DND-41 (cell line): ENCODE results near the gene LCE2B.
"Not testable (repeated sequence)": the region's sequence is repeated elsewhere in the genome, so short reads cannot be mapped to it uniquely, and the experiment has no call there.

Experiments
- ATAC-seq: fragments of 200-7000 bp; cut with Tn5 transposase; 3 replicates; pipeline ENCODE4 v1.9.1; 2021; ENCODE audit warnings: low read depth; ENCODE audit not compliant: insufficient read depth
- DNase-seq: peaks from one replicate; pipeline ENCODE4 v3.0.0-alpha.2; 2020
- H2AFZ ChIP-seq: 2 replicates; pipeline ENCODE4 v1.6.0; 2012; ENCODE audit warnings: low read depth, low read length
- H3K27ac ChIP-seq: 2 replicates; pipeline ENCODE4 v1.5.1; 2012; ENCODE audit warnings: low read length, inconsistent platforms
- H3K27me3 ChIP-seq: fragments of 200-600 bp; sonication (generic); 2 replicates; pipeline ENCODE4 v1.6.0; 2012; ENCODE audit warnings: low read length, mild to moderate bottlenecking, inconsistent platforms; ENCODE audit not compliant: insufficient read depth, poor library complexity
- H3K36me3 ChIP-seq: 2 replicates; pipeline ENCODE4 v1.5.1; 2012; ENCODE audit warnings: low read length, inconsistent platforms; ENCODE audit not compliant: insufficient read depth
- H3K4me1 ChIP-seq: 2 replicates; pipeline ENCODE4 v1.5.1; 2012; ENCODE audit warnings: mild to moderate bottlenecking, low read length; ENCODE audit not compliant: insufficient read depth
- H3K4me2 ChIP-seq: 2 replicates; pipeline ENCODE4 v1.6.0; 2012; ENCODE audit warnings: mild to moderate bottlenecking, moderate library complexity, low read length, inconsistent platforms; ENCODE audit not compliant: insufficient read depth
- H3K4me3 ChIP-seq, 2 experiments: fragments of 200-600 bp in 1 of 2; shearing (Covaris generic) in 1 of 2; 2 replicates each; pipeline ENCODE4 v1.5.1; 2012 to 2016; ENCODE audit warnings: inconsistent platforms in 2 of 2, low read length in 2 of 2, mild to moderate bottlenecking in 2 of 2, low read depth in 1 of 2, moderate library complexity in 1 of 2
- H3K79me2 ChIP-seq: 2 replicates; pipeline ENCODE4 v1.6.0; 2012; ENCODE audit warnings: low read length, inconsistent platforms; ENCODE audit not compliant: insufficient read depth
- H3K9ac ChIP-seq: 2 replicates; pipeline ENCODE4 v1.6.0; 2012; ENCODE audit warnings: low read depth, mild to moderate bottlenecking, inconsistent platforms, low read length, moderate library complexity
- H3K9me3 ChIP-seq: 2 replicates; pipeline ENCODE4 v1.5.1; 2012; ENCODE audit warnings: low read length, moderate library complexity, mild to moderate bottlenecking, inconsistent platforms; ENCODE audit not compliant: insufficient read depth, severe bottlenecking
- H4K20me1 ChIP-seq: 2 replicates; pipeline ENCODE4 v1.6.0; 2012; ENCODE audit warnings: low read length; ENCODE audit not compliant: insufficient read depth
- CTCF ChIP-seq: IDR thresholded peaks from 2 replicates; pipeline ENCODE4 v1.5.1; 2012; ENCODE audit warnings: borderline replicate concordance, low read length, moderate library complexity, mild to moderate bottlenecking; ENCODE audit not compliant: poor library complexity, severe bottlenecking; ENCODE audit errors: extremely low read depth
- EZH2 ChIP-seq: IDR thresholded peaks from 3 replicates; pipeline ENCODE4 v1.6.1; 2012; ENCODE audit warnings: borderline replicate concordance, low read depth, mild to moderate bottlenecking, moderate library complexity, low read length, inconsistent platforms; ENCODE audit not compliant: severe bottlenecking

LCE2B gene

GRCh38 chr1:152685823-152686222 lies at the start of gene LCE2B:
LCE2B (plus strand) TSS chr1:152686123; CDS start chr1:152686844, 721 bp downstream.
- not testable (repeated sequence) for H3K27ac ChIP-seq, H3K4me3 ChIP-seq, H3K4me2 ChIP-seq, ATAC-seq, H3K4me1 ChIP-seq, H2AFZ ChIP-seq, H3K9ac ChIP-seq, H4K20me1 ChIP-seq, H3K36me3 ChIP-seq, H3K9me3 ChIP-seq, H3K27me3 ChIP-seq, DNase-seq, H3K79me2 ChIP-seq

GRCh38 chr1:152640351-152640750 lies 45.6 kb upstream of the LCE2B start:
- no peaks in the 10 kb centered on the region for H4K20me1 ChIP-seq
- H3K9me3 ChIP-seq: no peaks in the 10 kb centered on the region
- H3K79me2 ChIP-seq: no peaks in the 10 kb centered on the region
- H3K4me1 ChIP-seq: no peaks in the 10 kb centered on the region
- no peak overlapping the region for H3K9ac ChIP-seq
- no peak for DNase-seq
- H3K36me3 ChIP-seq: no peaks in the 10 kb centered on the region
- no peak overlapping the region for H3K4me3 ChIP-seq
- peaks cover 6% of the 10 kb centered on the region for H3K27me3 ChIP-seq
- TF ChIP-seq EZH2 (no peak), CTCF (no peak)
- no peak overlapping the region for H2AFZ ChIP-seq
- H3K27ac ChIP-seq: no peak overlapping the region
- no peak overlapping the region for H3K4me2 ChIP-seq
- ATAC-seq: no peak

- ATAC-seq (no peak), DNase-seq (no peak)
- no peak for TF ChIP-seq EZH2
- no peak for TF ChIP-seq CTCF
- Histone ChIP-seq H3K4me2 (no peak overlapping the region), H2AFZ (no peak overlapping the region), H3K27me3 (peaks cover 12% of the 10 kb centered on the region), H3K9me3 (no peaks in the 10 kb centered on the region), H3K79me2 (no peaks in the 10 kb centered on the region), H3K9ac (no peak overlapping the region), H3K36me3 (no peaks in the 10 kb centered on the region), H3K4me3 (no peak overlapping the region), H3K27ac (no peak overlapping the region), H3K4me1 (no peaks in the 10 kb centered on the region), H4K20me1 (no peaks in the 10 kb centered on the region)
These were observed 42.0 kb upstream of the LCE2B start for GRCh38 chr1:152643945-152644344.

- no peaks in the 10 kb centered on the region for H3K9me3 ChIP-seq
- H3K9ac ChIP-seq: no peak overlapping the region
- no peaks in the 10 kb centered on the region for H3K36me3 ChIP-seq
- DNase-seq (no peak), ATAC-seq (no peak)
- TF ChIP-seq CTCF: no peak
- TF ChIP-seq EZH2: no peak
- H3K27ac ChIP-seq: no peak overlapping the region
- H2AFZ ChIP-seq: no peak overlapping the region
- H3K79me2 ChIP-seq: no peaks in the 10 kb centered on the region
- H3K4me2 ChIP-seq: no peak overlapping the region
- H4K20me1 ChIP-seq: no peaks in the 10 kb centered on the region
- no peaks in the 10 kb centered on the region for H3K4me1 ChIP-seq
- H3K27me3 ChIP-seq: peaks cover 16% of the 10 kb centered on the region
- no peak overlapping the region for H3K4me3 ChIP-seq
These were observed 40.8 kb upstream of the LCE2B start for GRCh38 chr1:152645146-152645545.
